ENCODE measurements around the gene SORT1. TPM values are rescaled to one million over a fixed set of nuclear protein-coding genes. Genes with fewer than 3 reads are reported as not detected.
A peak's percentile ranks its signal among the peaks of the same experiment; 100 is the strongest.

Gene SORT1
- polyA plus RNA-seq, 3 donors = 21.3 to 41.1 (median 35.3) TPM

DNA sequence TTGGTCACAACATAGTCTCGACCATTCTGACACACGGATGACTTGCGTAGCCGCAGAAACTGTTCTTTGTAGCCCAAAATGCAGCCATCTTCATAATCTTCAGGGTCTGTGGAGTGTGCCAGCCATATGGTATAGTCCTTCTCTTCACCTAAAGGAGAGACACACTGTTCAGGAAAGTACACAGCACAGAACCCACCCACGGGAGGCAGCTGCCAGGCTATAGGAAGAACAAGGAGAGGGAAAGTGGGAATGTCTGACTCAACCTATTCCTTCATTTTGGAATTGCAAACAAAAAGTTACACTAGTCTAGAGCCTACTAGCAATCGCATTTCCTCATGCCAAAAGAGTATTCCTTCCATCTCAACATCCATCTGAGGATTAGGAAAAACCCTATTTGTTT is 74.7 kb downstream of the SORT1 start:
- Mint-ChIP-seq H3K4me3 (no peak overlapping the region), H3K4me1 (no peaks in the 10 kb centered on the region), H3K36me3 (peaks cover 86 to 96% of the 10 kb centered on the region in 2 donors), H3K27me3 (ENCODE audit: low read depth in 3 of 3) (peaks cover 0 to 5% (median 0%) of the 10 kb centered on the region in 3 donors), H3K27ac (peak overlapping the region in 1 of 7 donors; percentile 51), H3K9me3 (no peaks in the 10 kb centered on the region)
- Histone ChIP-seq H3K9ac (ENCODE audit: insufficient read depth, low read length, poor library complexity, severe bottlenecking) (no peak overlapping the region), H3K79me2 (ENCODE audit: insufficient read depth, low read length) (no peaks in the 10 kb centered on the region), H4K20me1 (ENCODE audit: insufficient read depth, low read length) (no peaks in the 10 kb centered on the region), H3K4me2 (replicated peaks; ENCODE audit: extremely low read depth, low read length, poor library complexity, severe bottlenecking) (no peak overlapping the region), H3K27ac (ENCODE audit: low read depth in 1 of 2, low read length in 2 of 2) (no peak overlapping the region), H3K27me3 (ENCODE audit: control insufficient read depth in 2 of 2, insufficient read depth in 2 of 2, low read length in 2 of 2) (no peaks in the 10 kb centered on the region), H3K4me3 (replicated peaks in 1 of 3; ENCODE audit: low read depth in 2 of 3, low read length in 3 of 3) (no peak overlapping the region), H3K9me3 (replicated peaks in 1 of 2; ENCODE audit: control insufficient read depth in 1 of 2, insufficient read depth in 1 of 2, low read length in 2 of 2) (no peaks in the 10 kb centered on the region), H3K36me3 (replicated peaks in 1 of 2; ENCODE audit: control insufficient read depth in 1 of 2, insufficient read depth in 2 of 2, low read length in 2 of 2) (peaks cover 93 to 94% of the 10 kb centered on the region in 2 donors), H3K4me1 (ENCODE audit: control insufficient read depth in 1 of 2, insufficient read depth in 2 of 2, low read length in 2 of 2) (no peaks in the 10 kb centered on the region), H2AFZ (ENCODE audit: insufficient read depth, low read depth, low read length, poor library complexity, severe bottlenecking) (no peak overlapping the region)
- 100% methylated on average over 4 of the region's 6 CpGs for WGBS (ENCODE audit: insufficient coverage)
- intact Hi-C loops (cut with micrococcal nuclease) = no loop called here
- DNase-seq = no peak
- TF ChIP-seq CTCF (IDR thresholded peaks at IDR 0.05) = no peak

GRCh38 chr1:109319114-109319513 is 78.6 kb downstream of the SORT1 start:
- Mint-ChIP-seq H3K36me3 (peaks cover 94 to 99% of the 10 kb centered on the region in 2 donors), H3K4me3 (no peak overlapping the region), H3K9me3 (peaks cover 0 to 4% (median 0%) of the 10 kb centered on the region in 7 donors), H3K27ac (no peak overlapping the region), H3K4me1 (no peaks in the 10 kb centered on the region), H3K27me3 (ENCODE audit: low read depth in 3 of 3) (peaks cover 0 to 7% (median 6%) of the 10 kb centered on the region in 3 donors)
- Histone ChIP-seq H3K36me3 (replicated peaks in 1 of 2; ENCODE audit: control insufficient read depth in 1 of 2, insufficient read depth in 2 of 2, low read length in 2 of 2) (peaks cover 98 to 100% of the 10 kb centered on the region in 2 donors), H3K4me1 (ENCODE audit: control insufficient read depth in 1 of 2, insufficient read depth in 2 of 2, low read length in 2 of 2) (no peaks in the 10 kb centered on the region), H3K27ac (ENCODE audit: low read depth in 1 of 2, low read length in 2 of 2) (no peak overlapping the region), H2AFZ (ENCODE audit: insufficient read depth, low read depth, low read length, poor library complexity, severe bottlenecking) (no peak overlapping the region), H4K20me1 (ENCODE audit: insufficient read depth, low read length) (no peaks in the 10 kb centered on the region), H3K4me3 (replicated peaks in 1 of 3; ENCODE audit: low read depth in 2 of 3, low read length in 3 of 3) (no peak overlapping the region), H3K27me3 (ENCODE audit: control insufficient read depth in 2 of 2, insufficient read depth in 2 of 2, low read length in 2 of 2) (no peaks in the 10 kb centered on the region), H3K9me3 (replicated peaks in 1 of 2; ENCODE audit: control insufficient read depth in 1 of 2, insufficient read depth in 1 of 2, low read length in 2 of 2) (no peaks in the 10 kb centered on the region), H3K79me2 (ENCODE audit: insufficient read depth, low read length) (no peaks in the 10 kb centered on the region), H3K4me2 (replicated peaks; ENCODE audit: extremely low read depth, low read length, poor library complexity, severe bottlenecking) (no peak overlapping the region), H3K9ac (ENCODE audit: insufficient read depth, low read length, poor library complexity, severe bottlenecking) (no peak overlapping the region)
- intact Hi-C loops (cut with micrococcal nuclease) = no loop called here
- no peak for DNase-seq
- TF ChIP-seq CTCF (IDR thresholded peaks at IDR 0.05) = no peak
- 96% methylated on average over 3 of the region's 3 CpGs for WGBS (ENCODE audit: insufficient coverage)
